Amniotic epithelial cell (primary cell): Measurements from ENCODE around the gene NMS.

Experiments used
- DNase-seq: peaks from one replicate; pipeline ENCODE4 v3.0.0-alpha.2; 2010; ENCODE audit warnings: low read depth

Gene NMS

GRCh38 chr2:100485396-100485795 is 15.1 kb downstream of the NMS start:
- no peak for DNase-seq

GRCh38 chr2:100494712-100495111 is 24.4 kb downstream of the NMS start:
- no peak for DNase-seq

GRCh38 chr2:100502782-100503181 is 32.5 kb downstream of the NMS start:
- no peak for DNase-seq

GRCh38 chr2:100504542-100504941 is 34.3 kb downstream of the NMS start:
- no peak for DNase-seq

- no peak for DNase-seq
These were observed 38.8 kb downstream of the NMS start for GRCh38 chr2:100509066-100509465.

- DNase-seq = no peak
These were observed 43.4 kb downstream of the NMS start for GRCh38 chr2:100513650-100514049.

GRCh38 chr2:100517556-100517955 is 47.3 kb downstream of the NMS start:
- DNase-seq = no peak

- DNase-seq = no peak
These were observed 48.5 kb downstream of the NMS start for GRCh38 chr2:100518801-100519200.

GRCh38 chr2:100520224-100520623 is 49.9 kb downstream of the NMS start:
- DNase-seq = peak; percentile 11

- no peak for DNase-seq
These were observed 52.1 kb downstream of the NMS start for GRCh38 chr2:100522430-100522829.

- DNase-seq = no peak
These were observed 54.0 kb downstream of the NMS start for GRCh38 chr2:100524331-100524730.

- no peak for DNase-seq
These were observed 56.6 kb downstream of the NMS start for GRCh38 chr2:100526868-100527267.

GRCh38 chr2:100527440-100528015 is 57.2 kb downstream of the NMS start:
- DNase-seq = no peak

- no peak for DNase-seq
These were observed 58.9 kb downstream of the NMS start for GRCh38 chr2:100529176-100529575.

- DNase-seq = no peak
These were observed 59.6 kb downstream of the NMS start for GRCh38 chr2:100529900-100530299.
